HuH-7 (cell line): ENCODE results near the gene SH2D1B.

ENCODE experiments used
- DNase-seq: peaks from one replicate; pipeline ENCODE4 v3.0.0; 2011; ENCODE audit warnings: low spot score

The SH2D1B gene

DNA sequence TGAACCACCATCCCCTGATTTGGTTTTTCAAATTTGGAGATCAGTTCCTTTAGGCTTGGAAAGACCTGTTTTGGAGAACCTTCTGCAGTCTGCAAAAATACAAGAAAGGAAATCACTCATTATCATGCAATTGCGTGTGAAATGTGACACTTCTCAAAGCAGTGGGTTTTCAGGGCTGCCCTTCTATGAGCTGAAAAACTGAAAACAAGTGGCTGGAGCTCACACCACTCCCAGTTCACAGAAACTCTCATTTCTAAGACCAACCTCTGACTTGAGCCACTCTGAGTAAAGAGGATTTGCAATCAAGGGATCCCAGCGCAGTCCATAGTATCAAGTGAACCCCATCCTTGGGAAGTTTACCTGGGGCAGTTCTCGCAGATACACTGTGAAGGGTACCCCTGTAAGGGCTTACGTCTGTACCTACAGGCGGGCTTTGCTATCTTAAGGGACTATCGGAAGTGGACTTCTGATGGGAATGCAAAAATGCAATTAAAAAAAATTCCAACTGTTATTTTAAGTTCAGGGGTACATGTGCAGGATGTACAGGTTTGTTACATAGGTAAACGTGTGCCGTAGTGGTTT lies 12.8 kb downstream of the SH2D1B start:
- no peak for DNase-seq

DNA sequence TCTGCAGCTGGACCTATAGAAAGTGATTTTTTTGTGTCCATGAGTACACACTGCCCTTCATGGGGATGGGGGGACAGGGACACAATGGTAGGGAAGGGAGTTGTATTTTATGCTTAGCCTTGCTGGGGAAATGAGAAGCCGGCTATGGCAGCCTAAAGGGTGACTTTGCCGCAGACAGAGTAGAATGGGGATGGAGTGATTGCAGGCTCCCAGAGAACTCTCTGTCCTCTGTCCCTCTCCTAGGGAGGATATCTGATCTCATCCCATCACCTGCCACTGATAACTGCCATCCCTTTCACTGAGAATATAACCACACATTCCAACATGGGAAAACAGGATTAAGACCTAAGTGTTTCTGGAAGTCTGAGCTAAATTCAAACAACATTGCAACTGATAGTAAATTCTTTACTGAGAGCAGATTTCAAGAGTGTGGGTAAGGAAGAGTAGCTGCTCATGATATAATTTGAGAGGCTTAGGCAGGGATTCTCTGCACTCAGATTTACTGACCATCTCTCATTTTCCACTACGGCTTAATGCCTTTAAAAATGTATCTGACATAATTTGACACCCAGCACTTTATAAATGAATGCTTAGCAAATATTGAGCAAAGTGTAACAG lies 13.9 kb downstream of the SH2D1B start:
- DNase-seq: no peak

GRCh38 chr1:162397039-162397448 lies 14.9 kb downstream of the SH2D1B start:
- DNase-seq: peak; percentile 26

DNA sequence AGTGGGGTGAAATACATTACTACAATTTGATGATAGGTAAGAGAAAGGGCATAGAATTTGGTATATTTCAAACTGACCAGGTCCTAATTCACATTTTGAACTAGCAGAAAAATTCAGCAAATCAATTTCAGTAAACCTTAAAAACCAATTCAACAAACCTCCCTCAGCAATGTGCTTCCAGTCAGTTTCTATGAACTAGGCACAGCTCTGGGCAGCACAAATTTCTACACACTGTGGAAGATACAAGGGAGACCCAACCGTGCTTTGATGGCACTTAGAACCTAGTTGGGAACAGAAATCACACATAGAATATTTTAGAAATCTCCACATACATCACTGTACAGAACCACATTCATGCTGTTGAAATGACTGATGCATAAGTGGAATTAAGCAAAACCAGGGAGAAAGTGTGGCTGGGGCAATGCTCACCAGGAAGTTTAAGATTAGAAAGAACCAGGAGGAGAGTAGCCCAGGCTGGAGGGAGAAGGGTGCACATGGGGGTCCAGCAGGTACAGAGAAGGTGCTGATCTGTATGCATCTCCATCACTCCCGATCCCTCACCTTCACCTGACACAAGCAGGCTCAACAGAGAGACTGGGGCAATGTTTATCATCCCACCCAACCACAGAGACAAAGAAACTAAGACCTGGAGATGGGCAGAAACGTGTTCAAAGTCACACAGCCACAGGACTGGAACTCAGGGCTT lies 15.6 kb downstream of the SH2D1B start:
- no peak for DNase-seq

- peak; percentile 32 for DNase-seq
These were observed 20.0 kb downstream of the SH2D1B start for GRCh38 chr1:162391790-162392563.

DNA sequence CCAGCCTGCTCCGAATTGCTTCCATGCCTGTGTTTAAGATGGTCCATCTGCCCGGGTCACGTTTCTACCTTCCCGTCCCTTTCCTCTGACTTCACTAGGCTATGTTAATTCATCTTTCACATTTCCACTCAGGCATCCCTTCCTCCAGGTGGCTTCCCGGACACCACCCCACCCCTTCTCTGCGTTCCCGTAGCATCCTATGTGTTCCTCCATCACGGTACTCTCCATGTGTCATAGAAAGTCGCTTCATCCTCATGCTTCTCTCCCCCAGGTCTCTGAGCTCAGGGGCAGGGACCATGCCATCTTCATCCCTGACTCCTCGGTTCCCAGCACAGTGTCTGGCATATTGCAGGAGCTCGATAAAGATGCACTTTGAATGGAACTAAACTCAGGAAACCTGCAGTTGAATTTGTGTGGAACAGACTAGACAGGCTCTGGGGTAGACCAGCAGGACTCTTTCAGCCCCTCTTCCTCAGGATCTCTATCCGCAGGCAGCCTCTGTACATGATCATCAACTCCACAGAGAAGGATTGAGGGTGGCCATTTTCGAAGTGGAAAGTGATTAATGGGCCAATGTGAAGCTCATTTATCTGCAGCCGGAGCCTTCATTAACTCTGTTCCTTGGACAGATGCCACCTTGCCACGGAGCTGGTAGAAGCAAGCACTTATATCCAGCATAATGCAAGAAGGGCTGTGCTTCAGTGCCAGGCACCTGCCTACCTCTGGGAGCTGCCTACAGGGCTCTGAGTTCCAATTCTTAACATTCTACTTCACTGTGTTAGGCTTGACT lies 21.3 kb downstream of the SH2D1B start:
- no peak for DNase-seq

GRCh38 chr1:162389971-162390370 lies 22.0 kb downstream of the SH2D1B start:
- DNase-seq: no peak

GRCh38 chr1:162389021-162389818 lies 22.7 kb downstream of the SH2D1B start:
- no peak for DNase-seq

- DNase-seq: no peak
These were observed 23.3 kb downstream of the SH2D1B start for GRCh38 chr1:162388615-162389014.

GRCh38 chr1:162388083-162388594 lies 23.8 kb downstream of the SH2D1B start:
- DNase-seq: no peak

GRCh38 chr1:162387226-162388082 lies 24.5 kb downstream of the SH2D1B start:
- DNase-seq: no peak

- DNase-seq: no peak
These were observed 25.4 kb downstream of the SH2D1B start for GRCh38 chr1:162386292-162387225.

DNA sequence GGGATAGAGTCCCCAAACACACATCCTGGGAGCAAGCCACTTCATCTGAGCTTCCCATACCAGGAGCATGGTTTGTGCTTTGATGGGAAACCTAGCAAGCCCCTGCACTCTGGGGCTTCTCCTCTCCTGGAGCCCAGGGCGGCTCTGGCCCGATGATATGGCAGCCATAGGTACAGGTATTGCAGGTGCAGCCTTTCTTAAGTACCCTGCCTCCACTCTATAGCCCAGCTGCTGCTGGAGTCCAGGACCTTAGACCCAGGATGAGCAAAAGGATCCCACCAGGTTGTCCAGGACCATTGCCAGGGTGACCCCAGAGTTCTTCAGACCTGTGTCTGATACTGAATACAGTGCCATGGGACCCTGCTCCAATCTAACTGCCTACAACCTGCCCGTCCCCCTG lies 26.2 kb downstream of the SH2D1B start:
- DNase-seq: no peak

GRCh38 chr1:162385280-162385623 lies 26.7 kb downstream of the SH2D1B start:
- no peak for DNase-seq

DNA sequence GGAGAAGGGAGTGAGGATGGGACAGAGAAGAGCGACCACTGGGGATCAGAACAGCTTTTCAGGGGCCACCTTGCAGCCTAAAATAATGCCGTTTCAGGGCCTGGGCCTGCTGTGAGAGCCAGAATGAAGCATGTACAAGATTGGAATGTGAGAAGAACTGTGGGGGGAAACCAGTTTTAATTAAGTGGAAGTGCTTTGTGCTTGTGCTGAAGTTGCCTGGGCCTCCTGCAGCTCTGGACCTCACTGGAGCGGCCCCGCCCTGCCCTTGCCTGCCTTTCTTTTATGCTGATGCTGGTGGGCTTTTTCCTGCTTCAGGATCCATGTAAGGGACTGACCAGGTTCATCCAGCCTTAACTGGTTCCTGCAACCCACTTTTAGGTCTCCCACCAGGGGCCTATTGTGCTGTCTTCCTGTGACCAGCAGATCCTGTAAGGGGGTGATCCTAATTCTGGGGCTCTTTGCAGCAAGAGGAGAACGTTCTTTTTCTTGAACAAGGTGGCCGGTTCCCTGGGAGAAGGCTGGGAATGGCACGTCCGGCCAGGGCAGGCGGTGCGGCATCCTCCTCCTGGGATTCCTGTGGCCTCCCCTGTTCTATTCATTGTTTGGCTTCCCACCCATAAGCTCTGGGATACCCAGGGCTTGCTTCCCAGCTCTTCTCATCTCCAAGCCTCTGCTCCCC lies 27.2 kb downstream of the SH2D1B start:
- DNase-seq: no peak

GRCh38 chr1:162384116-162384515 lies 27.8 kb downstream of the SH2D1B start:
- no peak for DNase-seq

DNA sequence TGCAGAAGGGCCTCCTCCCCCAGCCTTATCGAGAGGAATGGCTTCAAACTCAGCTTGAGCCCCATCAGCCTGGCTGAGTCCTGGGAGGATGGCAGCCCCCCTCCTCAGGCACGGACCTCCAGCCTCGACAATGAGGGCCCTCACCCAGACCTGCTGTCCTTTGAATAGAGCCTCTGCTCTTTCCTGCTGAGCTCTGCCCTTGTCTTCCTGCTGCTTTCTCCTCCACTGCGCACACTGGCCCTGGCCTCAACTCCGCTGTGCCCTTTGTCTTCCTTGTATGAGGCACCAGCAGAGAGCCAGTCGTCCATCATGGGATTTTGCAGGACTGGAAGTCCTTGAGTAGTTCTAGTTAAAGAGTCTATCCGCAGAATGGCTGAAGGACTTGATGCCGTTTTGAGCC lies 28.4 kb downstream of the SH2D1B start:
- DNase-seq: no peak

DNA sequence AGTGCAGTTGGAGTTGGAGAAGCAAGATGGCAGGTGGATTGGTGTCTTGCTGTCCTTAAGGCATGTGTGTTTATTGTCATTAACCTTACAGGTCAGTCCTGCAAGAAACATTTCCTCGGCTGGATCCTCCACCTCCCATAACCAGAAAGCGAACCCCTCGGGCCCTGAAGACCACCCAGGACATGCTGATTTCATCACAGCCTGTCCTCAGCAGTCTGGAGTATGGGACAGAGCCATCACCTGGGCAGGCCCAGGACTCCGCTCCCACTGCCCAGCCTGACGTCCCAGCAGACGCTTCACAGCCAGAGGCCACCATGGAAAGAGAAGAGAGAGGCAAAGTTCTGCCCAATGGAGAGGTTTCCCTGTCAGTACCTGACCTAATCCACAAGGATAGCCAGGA lies 28.8 kb downstream of the SH2D1B start:
- no peak for DNase-seq
